Breast epithelium (tissue), 4 donors: ENCODE data around the gene HMGXB4. TPM values are rescaled to one million over a fixed set of nuclear protein-coding genes. Genes with fewer than 3 reads are reported as not detected.

Experiments
- DNase-seq, 2 donors: peaks; one replicate each; pipeline ENCODE4 v3.0.0-alpha.2; 2019; ENCODE audit warnings: low spot score in 2 of 2
- H3K27ac ChIP-seq, 2 donors: fragments of 200-600 bp; sonication (generic) in 1 of 2; one replicate each; pipeline ENCODE4 v1.5.1; 2016 to 2019; ENCODE audit warnings: mild to moderate bottlenecking in 1 of 2
- H3K27me3 ChIP-seq, 2 donors: fragments of 200-600 bp; sonication (generic) in 1 of 2; one replicate each; pipeline versions ENCODE4 v1.5.1 to v1.6.0; 2017 to 2019; ENCODE audit warnings: control low read depth in 1 of 2, mild to moderate bottlenecking in 1 of 2
- H3K36me3 ChIP-seq: fragments of 200-600 bp; one replicate; pipeline ENCODE4 v1.5.1; 2019
- H3K4me1 ChIP-seq, 2 donors: fragments of 200-600 bp; sonication (generic); one replicate each; pipeline ENCODE4 v1.5.1; 2016 to 2019; ENCODE audit warnings: control low read depth in 1 of 2
- H3K4me3 ChIP-seq, 3 donors: fragments of 200-600 bp; sonication (generic); 1 replicate in 2 of 3; 2 replicates in 1 of 3; pipeline ENCODE4 v1.5.1; 2016 to 2019; ENCODE audit warnings: mild to moderate bottlenecking in 3 of 3, moderate library complexity in 2 of 3
- H3K9me3 ChIP-seq, 2 donors: fragments of 200-600 bp; sonication (generic) in 1 of 2; one replicate each; pipeline ENCODE4 v1.5.1; 2016 to 2019; ENCODE audit warnings: control low read depth in 1 of 2
- POLR2A ChIP-seq: fragments of 450-650 bp; IDR thresholded peaks from one replicate; pipeline ENCODE4 v1.6.1; 2016; ENCODE audit warnings: antibody characterized with exemption, mild to moderate bottlenecking, moderate library complexity
- POLR2AphosphoS5 ChIP-seq, 3 donors: sonication (generic); formaldehyde crosslinking; IDR thresholded peaks; one replicate each; pipeline ENCODE4 v1.6.1; 2017; ENCODE audit warnings: antibody characterized with exemption in 3 of 3
- intact Hi-C: fragments of 100-400 bp; cut with DNase I; formaldehyde crosslinking; loops from one replicate; pipeline ENCODE4 v1.15.1; 2023; ENCODE audit warnings: low total_unique reads
- total RNA-seq, 3 donors: library from RNA; depleted of rRNA; stranded (reverse); fragments of >200 nt; gene quantifications; one replicate each; pipeline ENCODE4 v1.1.0, GENCODE V29; 2016
- TF ChIP-seq, protein P1 (sequence below), 3 donors: fragments of 450-650 bp; IDR thresholded peaks; one replicate each; pipeline ENCODE4 v1.5.1; 2016 to 2017; ENCODE audit warnings: antibody characterized with exemption in 3 of 3, mild to moderate bottlenecking in 3 of 3, moderate library complexity in 3 of 3

Gene HMGXB4
- total RNA-seq, 3 donors from 2014 or later = 12.8 to 28.5 (median 26.2) TPM

DNA sequence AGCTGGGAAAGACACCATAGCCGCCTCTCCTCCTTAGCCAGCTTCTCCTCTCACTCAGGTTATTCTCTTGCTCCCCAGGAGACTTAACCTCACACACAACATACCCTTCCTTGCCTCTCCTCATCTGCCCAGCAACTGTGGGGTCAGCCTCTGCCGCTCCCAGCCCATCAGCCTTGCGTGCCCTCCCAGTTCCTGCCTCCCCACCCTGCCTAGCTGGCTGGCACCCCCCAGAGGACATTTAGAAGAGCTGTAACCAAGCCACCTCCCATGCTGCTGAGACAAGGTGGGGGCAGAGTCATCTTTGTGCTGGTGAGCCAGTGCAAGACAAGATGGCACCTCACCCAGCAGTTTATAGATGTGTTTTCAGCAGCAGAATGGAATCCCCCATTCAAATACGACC lies 80.6 kb downstream of the HMGXB4 start:
- no peaks in the 10 kb centered on the region for H3K9me3 ChIP-seq
- no peaks in the 10 kb centered on the region for H3K27me3 ChIP-seq
- H3K4me3 ChIP-seq = no peak overlapping the region
- intact Hi-C loops = no loop called here
- no peak for DNase-seq
- H3K4me1 ChIP-seq = no peaks in the 10 kb centered on the region
- H3K27ac ChIP-seq = no peak overlapping the region
- peaks cover 21% of the 10 kb centered on the region for H3K36me3 ChIP-seq
- TF ChIP-seq POLR2AphosphoS5 (IDR thresholded peaks at IDR 0.05) (no peak), POLR2A (no peak)
- TF ChIP-seq, protein P1, sequence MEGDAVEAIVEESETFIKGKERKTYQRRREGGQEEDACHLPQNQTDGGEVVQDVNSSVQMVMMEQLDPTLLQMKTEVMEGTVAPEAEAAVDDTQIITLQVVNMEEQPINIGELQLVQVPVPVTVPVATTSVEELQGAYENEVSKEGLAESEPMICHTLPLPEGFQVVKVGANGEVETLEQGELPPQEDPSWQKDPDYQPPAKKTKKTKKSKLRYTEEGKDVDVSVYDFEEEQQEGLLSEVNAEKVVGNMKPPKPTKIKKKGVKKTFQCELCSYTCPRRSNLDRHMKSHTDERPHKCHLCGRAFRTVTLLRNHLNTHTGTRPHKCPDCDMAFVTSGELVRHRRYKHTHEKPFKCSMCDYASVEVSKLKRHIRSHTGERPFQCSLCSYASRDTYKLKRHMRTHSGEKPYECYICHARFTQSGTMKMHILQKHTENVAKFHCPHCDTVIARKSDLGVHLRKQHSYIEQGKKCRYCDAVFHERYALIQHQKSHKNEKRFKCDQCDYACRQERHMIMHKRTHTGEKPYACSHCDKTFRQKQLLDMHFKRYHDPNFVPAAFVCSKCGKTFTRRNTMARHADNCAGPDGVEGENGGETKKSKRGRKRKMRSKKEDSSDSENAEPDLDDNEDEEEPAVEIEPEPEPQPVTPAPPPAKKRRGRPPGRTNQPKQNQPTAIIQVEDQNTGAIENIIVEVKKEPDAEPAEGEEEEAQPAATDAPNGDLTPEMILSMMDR (IDR thresholded peaks at IDR 0.05) = no peak

DNA sequence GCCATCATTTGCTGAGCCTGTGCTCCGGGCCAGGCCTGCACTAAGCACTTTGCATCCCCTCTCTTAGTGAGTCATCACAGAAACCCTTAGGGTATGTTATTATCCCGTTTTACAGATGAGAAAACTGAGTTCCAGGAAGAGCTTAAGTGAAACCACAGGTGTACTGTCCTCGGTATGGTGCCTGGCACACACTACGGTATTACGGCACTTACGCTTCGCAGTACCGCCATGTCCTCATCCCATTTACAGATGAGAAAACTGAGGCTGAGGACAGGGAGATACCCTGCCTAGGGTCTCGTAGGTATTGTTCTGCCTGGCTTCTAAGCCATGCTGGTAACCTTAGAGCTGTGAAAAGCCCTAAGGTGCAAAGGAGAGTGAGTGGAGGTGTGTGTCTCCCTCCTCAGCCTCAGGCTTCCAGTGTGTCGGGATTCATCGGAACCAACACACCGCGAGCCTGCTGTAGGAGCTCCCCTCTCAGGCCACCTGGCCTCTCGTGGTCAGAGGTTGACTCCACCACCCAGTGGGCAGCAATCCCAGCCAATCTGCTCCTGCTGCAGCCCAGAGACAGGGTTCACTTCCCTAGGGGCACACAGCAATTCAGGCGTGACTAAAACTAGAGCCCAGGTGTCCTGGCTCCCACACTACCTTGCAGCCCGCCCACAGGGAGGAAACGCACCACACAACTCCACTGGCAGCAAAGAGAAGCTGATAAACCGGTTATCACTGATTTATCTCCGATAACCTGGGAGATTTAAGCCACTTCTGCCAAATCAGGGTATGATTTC lies 84.0 kb downstream of the HMGXB4 start:
- Histone ChIP-seq H3K4me1 (no peaks in the 10 kb centered on the region), H3K36me3 (peaks cover 12% of the 10 kb centered on the region), H3K9me3 (no peaks in the 10 kb centered on the region), H3K27me3 (no peaks in the 10 kb centered on the region), H3K4me3 (no peak overlapping the region), H3K27ac (no peak overlapping the region)
- DNase-seq = no peak
- TF ChIP-seq, protein P1 (IDR thresholded peaks at IDR 0.05) = no peak
- TF ChIP-seq POLR2A (no peak), POLR2AphosphoS5 (IDR thresholded peaks at IDR 0.05) (no peak)
- intact Hi-C loops = loop anchor here (10.0 kb wide), 1 partner anchor 244 kb away; no protein-coding TSS in a partner anchor

DNA sequence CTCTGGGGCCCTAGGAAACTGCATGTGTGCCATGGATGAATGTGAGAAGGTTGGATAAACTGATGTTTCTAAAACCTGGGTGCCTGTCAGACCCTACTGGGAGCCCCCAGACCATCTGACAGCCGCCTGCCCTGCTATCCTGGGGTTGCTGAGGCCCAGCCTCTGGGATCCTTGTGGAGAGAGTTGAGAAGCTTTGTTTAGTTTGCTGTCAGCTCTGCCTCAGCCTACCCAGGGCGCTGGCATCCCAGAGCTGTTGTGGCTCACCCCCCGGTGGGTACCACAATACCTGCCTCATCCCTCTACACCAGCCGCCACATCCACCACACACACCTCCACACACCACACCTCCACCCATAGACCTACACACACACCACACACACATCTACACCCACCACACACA lies 85.1 kb downstream of the HMGXB4 start:
- intact Hi-C loops = loop anchor here (10.0 kb wide), 1 partner anchor 242 kb away; no protein-coding TSS in a partner anchor
- peaks cover 12% of the 10 kb centered on the region for H3K36me3 ChIP-seq
- H3K4me3 ChIP-seq = no peak overlapping the region
- TF ChIP-seq POLR2AphosphoS5 (IDR thresholded peaks at IDR 0.05) = no peak
- TF ChIP-seq POLR2A = no peak
- TF ChIP-seq, protein P1 (IDR thresholded peaks at IDR 0.05) = no peak
- H3K27ac ChIP-seq = no peak overlapping the region
- H3K27me3 ChIP-seq = no peaks in the 10 kb centered on the region
- no peak for DNase-seq
- H3K4me1 ChIP-seq = no peaks in the 10 kb centered on the region
- no peaks in the 10 kb centered on the region for H3K9me3 ChIP-seq

DNA sequence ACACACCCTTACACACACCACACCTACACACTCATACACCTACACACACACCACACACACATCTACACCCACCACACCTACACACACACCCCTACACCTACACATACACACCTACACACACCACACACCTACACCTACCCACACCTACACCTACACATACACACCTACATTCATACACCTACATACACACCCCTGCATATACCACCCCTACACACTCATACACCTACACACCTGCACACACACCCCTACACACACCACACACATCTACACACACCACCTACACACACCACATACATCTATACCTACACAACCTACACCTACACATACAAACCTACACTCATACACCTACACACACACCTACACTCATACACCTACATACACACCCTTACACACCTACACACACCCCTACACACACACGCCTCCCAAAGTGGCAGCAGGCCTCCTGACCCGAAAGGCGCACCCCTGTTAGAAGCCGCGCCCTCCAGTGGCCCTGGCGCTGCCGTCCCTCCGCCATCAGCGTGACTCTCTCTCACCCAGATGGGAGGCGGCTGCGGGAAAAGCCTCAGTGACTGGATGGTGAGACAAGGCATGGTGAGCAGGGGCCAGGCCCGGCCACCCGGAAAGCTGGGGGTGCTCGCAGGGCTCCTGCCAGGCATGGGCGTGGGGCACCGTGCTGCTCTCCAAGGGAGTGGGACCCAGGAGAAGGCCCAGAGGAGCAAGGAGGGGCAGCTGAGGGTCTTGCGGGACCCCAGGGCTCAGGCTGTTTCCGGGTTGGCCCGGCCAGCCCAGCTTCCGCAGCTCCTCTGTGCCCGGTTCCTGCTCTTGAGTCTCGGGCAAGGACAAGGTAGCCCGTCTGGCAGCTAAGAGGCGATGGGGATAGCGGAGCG lies 86.6 kb downstream of the HMGXB4 start:
- Histone ChIP-seq H3K4me3 (no peak overlapping the region), H3K9me3 (no peaks in the 10 kb centered on the region), H3K27ac (no peak overlapping the region), H3K36me3 (peaks cover 12% of the 10 kb centered on the region), H3K4me1 (no peaks in the 10 kb centered on the region), H3K27me3 (no peaks in the 10 kb centered on the region)
- intact Hi-C loops = loop anchor here (10.0 kb wide), 1 partner anchor 241 kb away; no protein-coding TSS in a partner anchor
- DNase-seq = no peak
- TF ChIP-seq, protein P1 (IDR thresholded peaks at IDR 0.05) = no peak
- TF ChIP-seq POLR2A (no peak), POLR2AphosphoS5 (IDR thresholded peaks at IDR 0.05) (no peak)
